GM21423 (cell line): Measurements from ENCODE around the gene ATP6V0D1.

ENCODE experiments used
- ATAC-seq: cut with Tn5 transposase; IDR thresholded peaks from one replicate; pipeline ENCODE4 v1.9.1; 2021; ENCODE audit warnings: mild to moderate bottlenecking, moderate library complexity; ENCODE audit not compliant: unreplicated experiment

ATP6V0D1 gene

GRCh38 chr16:67463691-67464090 lies 17.3 kb downstream of the ATP6V0D1 start:
- no peak for ATAC-seq

- no peak for ATAC-seq
Observed at GRCh38 chr16:67463059-67463458, 17.9 kb downstream of the ATP6V0D1 start.

GRCh38 chr16:67462279-67462655 lies 18.7 kb downstream of the ATP6V0D1 start:
- ATAC-seq, result no peak

- ATAC-seq, result no peak
Observed at GRCh38 chr16:67461600-67462278, 19.2 kb downstream of the ATP6V0D1 start.

GRCh38 chr16:67460961-67461360 lies 20.0 kb downstream of the ATP6V0D1 start:
- no peak for ATAC-seq

GRCh38 chr16:67460168-67460567 lies 20.8 kb downstream of the ATP6V0D1 start:
- no peak for ATAC-seq

- ATAC-seq, result no peak
Observed at GRCh38 chr16:67459861-67460150, 21.2 kb downstream of the ATP6V0D1 start.

GRCh38 chr16:67459066-67459860 lies 21.7 kb downstream of the ATP6V0D1 start:
- no peak for ATAC-seq

- no peak for ATAC-seq
Observed at GRCh38 chr16:67458121-67458641, 22.8 kb downstream of the ATP6V0D1 start.

GRCh38 chr16:67457611-67458010 lies 23.3 kb downstream of the ATP6V0D1 start:
- ATAC-seq, result no peak

- ATAC-seq, result no peak
Observed at GRCh38 chr16:67456391-67457081, 24.4 kb downstream of the ATP6V0D1 start.

- no peak for ATAC-seq
Observed at GRCh38 chr16:67454852-67455251, 26.1 kb downstream of the ATP6V0D1 start.

- no peak for ATAC-seq
Observed at GRCh38 chr16:67454104-67454503, 26.9 kb downstream of the ATP6V0D1 start.

GRCh38 chr16:67451704-67452435 lies 29.1 kb downstream of the ATP6V0D1 start:
- no peak for ATAC-seq

- no peak for ATAC-seq
Observed at GRCh38 chr16:67451061-67451703, 29.8 kb downstream of the ATP6V0D1 start.

GRCh38 chr16:67449739-67450138 lies 31.2 kb downstream of the ATP6V0D1 start:
- no peak for ATAC-seq

- ATAC-seq, result no peak
Observed at GRCh38 chr16:67449336-67449735, 31.6 kb downstream of the ATP6V0D1 start.

- ATAC-seq, result no peak
Observed at GRCh38 chr16:67448580-67448979, 32.4 kb downstream of the ATP6V0D1 start.

- ATAC-seq, result no peak
Observed at GRCh38 chr16:67447508-67448076, 33.4 kb downstream of the ATP6V0D1 start.

- ATAC-seq, result no peak
Observed at GRCh38 chr16:67446968-67447507, 33.9 kb downstream of the ATP6V0D1 start.
